CD4-positive, CD25-positive, alpha-beta regulatory T cell (primary cell): Measurements from ENCODE around the gene NT5M. TPM values are rescaled to one million over a fixed set of nuclear protein-coding genes. Genes with fewer than 3 reads are reported as not detected.
"Not testable (repeated sequence)": the region's sequence is repeated elsewhere in the genome, so short reads cannot be mapped to it uniquely, and the experiment has no call there.

Experiments used
- ATAC-seq, 2 donors: fragments of 150-1000 bp; cut with Tn5 transposase; one replicate each; pipeline ENCODE4 v1.10.0; 2021; ENCODE audit warnings: low read depth in 2 of 2, moderate number of reproducible peaks in 2 of 2, moderate library complexity in 1 of 2
- DNase-seq, 3 donors: peaks; one replicate each; pipeline versions ENCODE4 v3.0.0 to v3.0.0-alpha.2; 2012 to 2022; ENCODE audit warnings: mixed read lengths in 1 of 3
- H3K27ac ChIP-seq: one replicate; pipeline ENCODE4 v1.7.0; 2013; ENCODE audit warnings: mild to moderate bottlenecking, low read length; ENCODE audit not compliant: insufficient read depth, poor library complexity, severe bottlenecking
- H3K27me3 ChIP-seq: one replicate; pipeline ENCODE4 v1.7.0; 2013; ENCODE audit warnings: low read length; ENCODE audit not compliant: control insufficient read depth, insufficient read depth
- H3K36me3 ChIP-seq: one replicate; pipeline ENCODE4 v1.7.0; 2013; ENCODE audit warnings: mild to moderate bottlenecking, low read length, moderate library complexity; ENCODE audit not compliant: control insufficient read depth, insufficient read depth
- H3K4me1 ChIP-seq: 2 replicates; pipeline ENCODE4 v1.7.0; 2013; ENCODE audit warnings: mild to moderate bottlenecking, low read length; ENCODE audit not compliant: insufficient read depth, control insufficient read depth, poor library complexity, severe bottlenecking
- H3K4me3 ChIP-seq: one replicate; pipeline ENCODE4 v1.7.0; 2013; ENCODE audit warnings: low read depth, mild to moderate bottlenecking, low read length, moderate library complexity
- H3K9me3 ChIP-seq, 2 experiments: 1 replicate in 1 of 2; 2 replicates in 1 of 2; pipeline ENCODE4 v1.7.0; 2013; ENCODE audit warnings: low read length in 2 of 2, mild to moderate bottlenecking in 1 of 2, moderate library complexity in 1 of 2; ENCODE audit not compliant: control insufficient read depth in 2 of 2
- H3K27ac Mint-ChIP-seq, 3 donors: one replicate each; pipeline ENCODE4 v1.8.0; 2020 to 2022; ENCODE audit warnings: mild to moderate bottlenecking in 3 of 3, mixed read lengths in 3 of 3, moderate library complexity in 2 of 3
- H3K27me3 Mint-ChIP-seq: one replicate; pipeline ENCODE4 v1.8.0; 2022; ENCODE audit warnings: mild to moderate bottlenecking, mixed read lengths
- H3K36me3 Mint-ChIP-seq: one replicate; pipeline ENCODE4 v1.8.0; 2020; ENCODE audit warnings: mixed read lengths
- H3K4me1 Mint-ChIP-seq, 4 donors: one replicate each; pipeline ENCODE4 v1.8.0; 2020 to 2022; ENCODE audit warnings: mixed read lengths in 4 of 4, mild to moderate bottlenecking in 1 of 4
- H3K4me3 Mint-ChIP-seq, 4 donors: one replicate each; pipeline ENCODE4 v1.8.0; 2020 to 2022; ENCODE audit warnings: mild to moderate bottlenecking in 4 of 4, mixed read lengths in 4 of 4, moderate library complexity in 3 of 4
- H3K9me3 Mint-ChIP-seq, 7 donors: one replicate each; pipeline ENCODE4 v1.8.0; 2020 to 2022; ENCODE audit warnings: mixed read lengths in 7 of 7, mild to moderate bottlenecking in 3 of 7, moderate library complexity in 2 of 7
- polyA plus RNA-seq, 4 donors: library from polyadenylated mRNA; unstranded; fragments of 300-500 nt; fragmentation: Illumina TruSeq; gene quantifications; one replicate each; pipeline ENCODE4 v1.2.3, GENCODE V29; 2021
- total RNA-seq: library from RNA; stranded (reverse); gene quantifications from one replicate; pipeline ENCODE4 v1.2.3, GENCODE V29; 2022

The NT5M gene
- total and polyA plus RNA-seq, 5 donors from 2014 or later: 0.75 to 3.9 (median 2.0) TPM

- Histone ChIP-seq H3K27me3 (no peaks in the 10 kb centered on the region), H3K4me1 (no peaks in the 10 kb centered on the region), H3K36me3 (peaks cover 81% of the 10 kb centered on the region), H3K9me3 (no peaks in the 10 kb centered on the region), H3K4me3 (no peak overlapping the region), H3K27ac (no peak overlapping the region)
- ATAC-seq (no peak), DNase-seq (no peak)
- peaks cover 26% of the 10 kb centered on the region for H3K36me3 Mint-ChIP-seq
- no peak overlapping the region for H3K27ac Mint-ChIP-seq
- H3K4me3 Mint-ChIP-seq: no peak overlapping the region
- H3K4me1 Mint-ChIP-seq: peaks cover 0 to 5% (median 0%) of the 10 kb centered on the region in 4 donors
- H3K27me3 Mint-ChIP-seq: no peaks in the 10 kb centered on the region
- no peaks in the 10 kb centered on the region for H3K9me3 Mint-ChIP-seq
Observed at GRCh38 chr17:17264430-17264829, 38.7 kb upstream of the NT5M start.

GRCh38 chr17:17269926-17270773 lies 33.0 kb upstream of the NT5M start:
- no peak overlapping the region for H3K27ac Mint-ChIP-seq
- no peaks in the 10 kb centered on the region for H3K27me3 ChIP-seq
- no peaks in the 10 kb centered on the region for H3K9me3 Mint-ChIP-seq
- ATAC-seq (no peak), DNase-seq (peak in 2 of 3 donors; percentile 8 to 37)
- H3K27me3 Mint-ChIP-seq: no peaks in the 10 kb centered on the region
- no peaks in the 10 kb centered on the region for H3K4me1 ChIP-seq
- peaks cover 4 to 8% (median 5%) of the 10 kb centered on the region in 4 donors for H3K4me1 Mint-ChIP-seq
- H3K4me3 ChIP-seq: no peak overlapping the region
- H3K4me3 Mint-ChIP-seq: no peak overlapping the region
- H3K9me3 ChIP-seq: no peaks in the 10 kb centered on the region
- H3K36me3 ChIP-seq: peaks cover 83% of the 10 kb centered on the region
- no peak overlapping the region for H3K27ac ChIP-seq
- peaks cover 31% of the 10 kb centered on the region for H3K36me3 Mint-ChIP-seq

GRCh38 chr17:17275971-17276370 lies 27.2 kb upstream of the NT5M start:
- Histone ChIP-seq H3K4me3 (no peak overlapping the region), H3K36me3 (peaks cover 39% of the 10 kb centered on the region), H3K9me3 (no peaks in the 10 kb centered on the region), H3K27ac (no peak overlapping the region), H3K4me1 (peaks cover 13% of the 10 kb centered on the region), H3K27me3 (no peaks in the 10 kb centered on the region)
- peaks cover 13 to 46% (median 26%) of the 10 kb centered on the region in 4 donors for H3K4me1 Mint-ChIP-seq
- no peak for ATAC-seq
- H3K27ac Mint-ChIP-seq: peak overlapping the region in 2 of 3 donors; percentile 37 to 67
- no peaks in the 10 kb centered on the region for H3K27me3 Mint-ChIP-seq
- no peak for DNase-seq
- H3K9me3 Mint-ChIP-seq: no peaks in the 10 kb centered on the region
- peaks cover 10% of the 10 kb centered on the region for H3K36me3 Mint-ChIP-seq
- H3K4me3 Mint-ChIP-seq: no peak overlapping the region

GRCh38 chr17:17277431-17277830 lies 25.7 kb upstream of the NT5M start:
- not testable (repeated sequence) for DNase-seq, H3K27me3 ChIP-seq, H3K4me3 ChIP-seq, H3K9me3 ChIP-seq, H3K27ac ChIP-seq, ATAC-seq, H3K27me3 Mint-ChIP-seq, H3K9me3 Mint-ChIP-seq
- Histone ChIP-seq H3K36me3 (peaks cover 32% of the 10 kb centered on the region), H3K4me1 (peaks cover 19% of the 10 kb centered on the region)
- H3K27ac Mint-ChIP-seq: peak overlapping the region; percentile 26 to 61 (median 38)
- H3K4me1 Mint-ChIP-seq: peaks cover 18 to 56% (median 38%) of the 10 kb centered on the region in 4 donors
- H3K36me3 Mint-ChIP-seq: peaks cover 10% of the 10 kb centered on the region
- peak overlapping the region in 2 of 4 donors; percentile 11 to 26 for H3K4me3 Mint-ChIP-seq

GRCh38 chr17:17279316-17279715 lies 23.9 kb upstream of the NT5M start:
- ATAC-seq: no peak
- H3K9me3 ChIP-seq: no peaks in the 10 kb centered on the region
- H3K4me1 ChIP-seq: peaks cover 19% of the 10 kb centered on the region
- Mint-ChIP-seq H3K4me1 (peaks cover 18 to 53% (median 39%) of the 10 kb centered on the region in 4 donors), H3K27me3 (peaks cover 4% of the 10 kb centered on the region), H3K36me3 (peaks cover 3% of the 10 kb centered on the region), H3K4me3 (peak overlapping the region; percentile 94 to 96 (median 95)), H3K9me3 (no peaks in the 10 kb centered on the region), H3K27ac (peak overlapping the region in 1 of 3 donors; percentile 71)
- H3K4me3 ChIP-seq: peak overlapping the region; percentile 67
- H3K36me3 ChIP-seq: peaks cover 14% of the 10 kb centered on the region
- H3K27me3 ChIP-seq: no peaks in the 10 kb centered on the region
- DNase-seq: no peak
- H3K27ac ChIP-seq: peak overlapping the region; percentile 15

- H3K27ac Mint-ChIP-seq: peak within 1 kb of the TSS; percentile 80 to 98 (median 92)
- peaks cover 18 to 50% (median 35%) of the 10 kb centered on the region in 4 donors for H3K4me1 Mint-ChIP-seq
- Histone ChIP-seq H3K27ac (peak within 1 kb of the TSS; percentile 98), H3K9me3 (no peaks in the 10 kb centered on the region), H3K36me3 (peaks cover 7% of the 10 kb centered on the region), H3K4me3 (peak within 1 kb of the TSS; percentile 82), H3K4me1 (peaks cover 19% of the 10 kb centered on the region), H3K27me3 (no peaks in the 10 kb centered on the region)
- H3K9me3 Mint-ChIP-seq: no peaks in the 10 kb centered on the region
- H3K27me3 Mint-ChIP-seq: peaks cover 4% of the 10 kb centered on the region
- peak; percentile 89 to 90 for ATAC-seq
- H3K36me3 Mint-ChIP-seq: no peaks in the 10 kb centered on the region
- DNase-seq: peak; percentile 96 to 98 (median 97)
- peak within 1 kb of the TSS; percentile 94 to 96 (median 95) for H3K4me3 Mint-ChIP-seq
Observed at GRCh38 chr17:17280613-17281549, 22.3 kb upstream of the NT5M start, which contains the start of gene COPS3. TSS of gene COPS3 (minus strand) at chr17:17281246. CDS start at chr17:17281186, 60 bp downstream.

GRCh38 chr17:17285951-17286350 lies 17.2 kb upstream of the NT5M start:
- H3K36me3 Mint-ChIP-seq: no peaks in the 10 kb centered on the region
- ATAC-seq (no peak), DNase-seq (no peak)
- H3K36me3 ChIP-seq: no peaks in the 10 kb centered on the region
- peaks cover 5 to 16% (median 11%) of the 10 kb centered on the region in 4 donors for H3K4me1 Mint-ChIP-seq
- no peaks in the 10 kb centered on the region for H3K27me3 ChIP-seq
- H3K27ac ChIP-seq: no peak overlapping the region
- H3K4me3 ChIP-seq: no peak overlapping the region
- H3K27me3 Mint-ChIP-seq: peaks cover 13% of the 10 kb centered on the region
- H3K9me3 ChIP-seq: no peaks in the 10 kb centered on the region
- H3K27ac Mint-ChIP-seq: no peak overlapping the region
- peaks cover 6% of the 10 kb centered on the region for H3K4me1 ChIP-seq
- no peaks in the 10 kb centered on the region for H3K9me3 Mint-ChIP-seq
- peak overlapping the region in 1 of 4 donors; percentile 25 for H3K4me3 Mint-ChIP-seq
